K562 (cell line): ENCODE data around the gene PLXNA2. TPM values are rescaled to one million over a fixed set of nuclear protein-coding genes. Genes with fewer than 3 reads are reported as not detected.

Experiments
- ATAC-seq: fragments of 200-7000 bp; cut with Tn5 transposase; 3 replicates; pipeline ENCODE4 v1.9.1; 2020; ENCODE audit warnings: moderate library complexity
- BruUV-seq: library from RNA; stranded (reverse); fragments of 400-500 nt; replicated peaks from 2 replicates; lab custom pipeline; 2021; lab: Mats Ljungman, UMichigan
- CTCF ChIA-PET: fragments of 300-600 bp; formaldehyde crosslinking; extraction: SDS; loops from one replicate; lab custom pipeline; 2021; ENCODE audit warnings: low intra/inter-chr PET ratio; lab: Yijun Ruan, JAX
- POLR2A ChIA-PET: fragments of 300-600, 350-650 bp; sonication (Branson Sonifier 250); formaldehyde crosslinking; extraction: SDS; loops from one replicate; lab custom pipeline; 2021; ENCODE audit warnings: antibody characterized with exemption, inconsistent platforms; lab: Yijun Ruan, JAX
- DNase-seq, 4 experiments: peaks; one replicate each; pipeline versions ENCODE4 v3.0.0 to v3.0.0-alpha.2; 2011 to 2018; ENCODE audit warnings: low spot score in 3 of 4, mixed read lengths in 3 of 4; ENCODE audit errors: extremely low read depth in 1 of 4
- FAIRE-seq: peaks from 2 replicates; lab custom pipeline; 2011; peaks lifted over from hg19 to GRCh38; lab: Jason Lieb, UNC
- H2AFZ ChIP-seq: 2 replicates; pipeline ENCODE4 v1.6.0; 2011; ENCODE audit warnings: low read depth, low read length, control low read depth, inconsistent platforms
- H3K27ac ChIP-seq: fragments of 200-600 bp; 3 replicates; pipeline ENCODE4 v1.8.0; 2011; ENCODE audit warnings: low read depth, mild to moderate bottlenecking, control low read depth, inconsistent platforms, low read length, moderate library complexity, mixed read lengths; ENCODE audit errors: extremely low read depth
- H3K27me3 ChIP-seq, 2 experiments: fragments of 300-600 bp in 1 of 2; 2 replicates in 1 of 2; 3 replicates in 1 of 2; pipeline versions ENCODE4 v1.6.0 to v1.8.0; 2011; ENCODE audit warnings: inconsistent platforms in 2 of 2, low read length in 2 of 2, mild to moderate bottlenecking in 1 of 2, mixed read lengths in 1 of 2, moderate library complexity in 1 of 2; ENCODE audit not compliant: control insufficient read depth in 2 of 2, insufficient read depth in 2 of 2
- H3K36me3 ChIP-seq: fragments of 300-600 bp; 3 replicates; pipeline ENCODE4 v1.8.0; 2011; ENCODE audit warnings: mild to moderate bottlenecking, low read length, inconsistent platforms; ENCODE audit not compliant: control insufficient read depth, insufficient read depth
- H3K4me1 ChIP-seq, 2 experiments: fragments of 200-600 bp in 1 of 2; replicated peaks in 1 of 2; 2 replicates in 1 of 2; 3 replicates in 1 of 2; pipeline versions ENCODE4 v1.5.1 to v1.8.0; 2011; ENCODE audit warnings: inconsistent platforms in 2 of 2, low read length in 2 of 2, mild to moderate bottlenecking in 1 of 2, mixed read lengths in 1 of 2, moderate library complexity in 1 of 2; ENCODE audit not compliant: control insufficient read depth in 2 of 2, insufficient read depth in 2 of 2
- H3K4me2 ChIP-seq: 2 replicates; pipeline ENCODE4 v1.6.1; 2011; ENCODE audit warnings: low read length, control low read depth, inconsistent platforms, mixed read lengths; ENCODE audit not compliant: insufficient read depth
- H3K4me3 ChIP-seq: fragments of 200-600 bp; sonication (generic), shearing (Covaris generic); 2 replicates; pipeline ENCODE4 v1.5.1; 2016; ENCODE audit warnings: control low read depth, inconsistent platforms
- H3K79me2 ChIP-seq: fragments of 200-600 bp; 3 replicates; pipeline ENCODE4 v1.8.0; 2011; ENCODE audit warnings: low read length, inconsistent platforms; ENCODE audit not compliant: control insufficient read depth, insufficient read depth
- H3K9ac ChIP-seq, 2 experiments: 2 replicates each; pipeline versions ENCODE4 v1.6.0 to v1.6.1; 2011; ENCODE audit warnings: low read depth in 2 of 2, low read length in 2 of 2, control low read depth in 1 of 2, inconsistent platforms in 1 of 2, mild to moderate bottlenecking in 1 of 2, mixed read lengths in 1 of 2; ENCODE audit not compliant: insufficient read depth in 1 of 2
- H3K9me1 ChIP-seq: one replicate; pipeline ENCODE4 v1.6.0; 2011; ENCODE audit warnings: inconsistent platforms, mild to moderate bottlenecking, low read length, moderate library complexity; ENCODE audit not compliant: control insufficient read depth, insufficient read depth
- H3K9me3 ChIP-seq: replicated peaks from 2 replicates; pipeline ENCODE4 v1.5.1; 2011; ENCODE audit warnings: low read depth, low read length, inconsistent platforms; ENCODE audit not compliant: control insufficient read depth, insufficient read depth
- H4K20me1 ChIP-seq: replicated peaks from 2 replicates; pipeline ENCODE4 v1.6.1; 2011; ENCODE audit warnings: low read length, inconsistent platforms, mixed read lengths; ENCODE audit not compliant: control insufficient read depth, insufficient read depth
- ESRRA ChIP-seq: fragments of 450-650 bp; IDR thresholded peaks from 2 replicates; pipeline ENCODE4 v1.6.1; 2014; ENCODE audit warnings: low read depth, mild to moderate bottlenecking, moderate library complexity, borderline replicate concordance
- SETDB1 ChIP-seq: IDR thresholded peaks from one replicate; pipeline ENCODE4 v1.6.1; 2012; ENCODE audit warnings: low read length, control low read depth, inconsistent platforms
- SIN3A ChIP-seq, 2 experiments: fragments of 150-350 bp in 1 of 2; IDR thresholded peaks; 2 replicates each; pipeline ENCODE4 v1.6.1; 2011 to 2016; ENCODE audit warnings: borderline replicate concordance in 2 of 2, low read depth in 2 of 2, low read length in 2 of 2, mild to moderate bottlenecking in 2 of 2, moderate library complexity in 2 of 2; ENCODE audit not compliant: control insufficient read depth in 1 of 2
- TCFL5 ChIP-seq: fragments of 250-450 bp; sonication (Bioruptor Pico); conservative IDR thresholded peaks from 2 replicates; pipeline ENCODE4 v1.6.1; 2021; ENCODE audit warnings: mild to moderate bottlenecking, moderate library complexity, matching md5 sums
- USF2 ChIP-seq: sonication (generic); formaldehyde crosslinking; IDR thresholded peaks from 2 replicates; pipeline ENCODE4 v1.5.0; 2020; ENCODE audit warnings: missing genetic modification reagents
- ZNF609 ChIP-seq: sonication (generic); formaldehyde crosslinking; IDR thresholded peaks from 2 replicates; pipeline ENCODE4 v1.8.1; 2023; ENCODE audit warnings: missing genetic modification reagents, mild to moderate bottlenecking, borderline replicate concordance
- ZNF764 ChIP-seq: fragments of 250-450 bp; sonication (Bioruptor Pico); IDR thresholded peaks from 2 replicates; pipeline ENCODE4 v1.4.0; 2020; ENCODE audit warnings: low read depth, mild to moderate bottlenecking, moderate library complexity
- WGBS: fragments of 100-300 bp; shearing (Covaris generic); methylation state at CpG from one replicate; pipeline ENCODE4 v1.1.6; 2016; ENCODE audit warnings: low coverage, mixed read lengths; ENCODE audit not compliant: insufficient coverage; ENCODE audit errors: missing lambda C conversion rate; 5-methylcytosine and 5-hydroxymethylcytosine counted together
- in situ Hi-C: fragments of 300-500 bp; cut with MboI; formaldehyde crosslinking; loops from 4 replicates; pipeline ENCODE4 v1.15.0; 2018; ENCODE audit warnings: inconsistent platforms, mixed read lengths
- intact Hi-C: fragments of 100-400 bp; cut with micrococcal nuclease; formaldehyde crosslinking; loops from 2 replicates; pipeline ENCODE4 v1.14.2; 2022
- polyA plus RNA-seq, 8 experiments: library from polyadenylated mRNA; depleted of rRNA in 4 of 8; stranded (reverse) in 5 of 8; unstranded in 3 of 8; fragments of >200 nt; fragmentation: Nextera tagmentation in 2 of 8; fragmentation: Illumina TruSeq in 1 of 8; extraction: Ambion mirVana in 2 of 8; extraction: Trizol in 1 of 8; gene quantifications; 2 replicates each; pipeline versions ENCODE4 v1.2.1 to v1.2.3, GENCODE V29; 2011 to 2014; ENCODE audit warnings: inconsistent platforms in 1 of 8, missing spikeins in 1 of 8
- total RNA-seq, 7 experiments: library from RNA; depleted of rRNA in 6 of 7; stranded (reverse); fragments of >200 nt in 6 of 7; fragmentation: Illumina TruSeq in 2 of 7; extraction: Trizol in 2 of 7; gene quantifications; 2 replicates each; pipeline versions ENCODE4 v1.2.1 to v1.2.3, GENCODE V29; 2011 to 2021; ENCODE audit warnings: low replicate concordance in 1 of 7

Gene PLXNA2
- total and polyA plus RNA-seq, 9 of the 15 experiments (the other 6 are each of a cell fraction or from before 2014, with no cell fraction given), result 0.01 to 1.3 (median 0.32) TPM

- no peak for TF ChIP-seq ZNF764 (CRISPR knock-in tag)
- no peak for TF ChIP-seq TCFL5 (CRISPR knock-in tag)
- TF ChIP-seq SIN3A (IDR thresholded peaks at IDR 0.05; ENCODE audit: borderline replicate concordance in 2 of 2, control insufficient read depth in 1 of 2, low read depth in 2 of 2, low read length in 2 of 2), result no peak
- TF ChIP-seq ZNF609, result no peak
- no peak for TF ChIP-seq ESRRA
- TF ChIP-seq SETDB1, result no peak
- no peak for TF ChIP-seq USF2 (CRISPR knock-in tag)
- no peak overlapping the region for H3K9ac ChIP-seq
- H4K20me1 ChIP-seq, result peaks cover 6% of the 10 kb centered on the region
- H3K27me3 ChIP-seq, result peaks cover 39 to 76% of the 10 kb centered on the region in 2 experiments; a peak in 4 of 5 replicates
- intact Hi-C loops (no loop called here), in situ Hi-C loops (no loop called here)
- no peaks in the 10 kb centered on the region for H3K9me3 ChIP-seq
- H3K36me3 ChIP-seq, result no peaks in the 10 kb centered on the region
- H3K4me2 ChIP-seq, result no peak overlapping the region
- BruUV-seq, result no TSS peak
- POLR2A ChIA-PET, result interaction anchor here (0.5 kb wide), 1 partner anchor 220 kb away, joined by 3 read pairs; no protein-coding TSS in a partner anchor
- no peak for ATAC-seq
- DNase-seq, result no peak
- no peak for FAIRE-seq
- no peaks in the 10 kb centered on the region for H3K79me2 ChIP-seq
- WGBS, result under 1% methylated on average over 8 of the region's 8 CpGs
- H3K27ac ChIP-seq, result no peak overlapping the region
- H3K4me1 ChIP-seq, result peaks cover 5 to 6% of the 10 kb centered on the region in 2 experiments; a peak in 4 of 5 replicates
- no peak overlapping the region for H2AFZ ChIP-seq
- H3K9me1 ChIP-seq, result no peaks in the 10 kb centered on the region
- CTCF ChIA-PET, result no interaction called here
- H3K4me3 ChIP-seq, result no peak overlapping the region
Observed at GRCh38 chr1:208034135-208034534, 210.0 kb downstream of the PLXNA2 start.
